ENCODE results near the gene KCTD15.

The KCTD15 gene

DNA sequence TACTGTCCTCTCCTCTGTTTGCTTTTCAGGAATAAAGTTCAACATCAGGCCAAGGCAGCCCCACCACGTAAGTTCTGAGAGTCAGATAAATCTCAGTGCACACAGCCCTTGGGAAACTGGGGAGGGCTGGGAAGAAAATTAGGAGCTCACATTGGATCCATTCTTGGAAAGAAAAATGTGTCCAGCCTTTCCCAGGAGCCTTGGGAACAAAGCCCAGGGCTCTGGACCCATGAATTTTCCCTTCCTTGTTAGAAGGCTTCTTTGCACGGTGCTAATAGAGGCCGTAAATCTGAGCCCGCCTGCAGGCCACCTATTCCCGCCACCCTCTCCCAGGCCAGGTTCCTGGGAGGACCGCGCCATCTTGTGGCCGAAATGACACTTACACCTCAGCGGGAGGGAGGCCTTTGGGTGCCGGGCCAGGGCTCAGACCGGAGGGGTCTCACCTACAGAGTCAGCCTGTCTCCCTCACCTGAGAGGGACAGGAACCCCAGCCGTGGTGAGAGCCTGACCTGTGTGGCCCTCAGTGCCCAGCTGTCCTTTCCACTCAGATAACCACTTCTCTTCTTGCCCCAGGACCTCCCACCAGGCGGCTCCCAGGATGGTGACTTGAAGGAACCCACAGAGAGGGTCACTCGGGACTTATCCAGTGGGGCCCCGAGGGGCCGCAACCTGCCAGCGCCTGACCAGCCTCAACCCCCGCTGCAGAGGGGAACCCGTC, 25.1 kb upstream of the KCTD15 start:
- peak; percentile 16 to 29 for DNase-seq (ENCODE audit: low read depth in 2 of 2, low spot score in 1 of 2)

DNA sequence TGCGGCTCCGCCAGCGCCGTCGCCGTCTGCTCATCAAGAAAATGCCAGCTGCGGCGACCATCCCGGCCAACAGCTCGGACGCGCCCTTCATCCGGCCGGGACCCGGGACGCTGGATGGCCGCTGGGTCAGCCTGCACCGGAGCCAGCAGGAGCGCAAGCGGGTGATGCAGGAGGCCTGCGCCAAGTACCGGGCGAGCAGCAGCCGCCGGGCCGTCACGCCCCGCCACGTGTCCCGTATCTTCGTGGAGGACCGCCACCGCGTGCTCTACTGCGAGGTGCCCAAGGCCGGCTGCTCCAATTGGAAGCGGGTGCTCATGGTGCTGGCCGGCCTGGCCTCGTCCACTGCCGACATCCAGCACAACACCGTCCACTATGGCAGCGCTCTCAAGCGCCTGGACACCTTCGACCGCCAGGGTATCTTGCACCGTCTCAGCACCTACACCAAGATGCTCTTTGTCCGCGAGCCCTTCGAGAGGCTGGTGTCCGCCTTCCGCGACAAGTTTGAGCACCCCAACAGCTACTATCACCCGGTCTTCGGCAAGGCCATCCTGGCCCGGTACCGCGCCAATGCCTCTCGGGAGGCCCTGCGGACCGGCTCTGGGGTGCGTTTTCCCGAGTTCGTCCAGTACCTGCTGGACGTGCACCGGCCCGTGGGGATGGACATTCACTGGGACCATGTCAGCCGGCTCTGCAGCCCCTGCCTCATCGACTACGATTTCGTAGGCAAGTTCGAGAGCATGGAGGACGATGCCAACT, 24.4 kb upstream of the KCTD15 start:
- DNase-seq (ENCODE audit: low read depth in 2 of 2, low spot score in 1 of 2), result no peak

DNA sequence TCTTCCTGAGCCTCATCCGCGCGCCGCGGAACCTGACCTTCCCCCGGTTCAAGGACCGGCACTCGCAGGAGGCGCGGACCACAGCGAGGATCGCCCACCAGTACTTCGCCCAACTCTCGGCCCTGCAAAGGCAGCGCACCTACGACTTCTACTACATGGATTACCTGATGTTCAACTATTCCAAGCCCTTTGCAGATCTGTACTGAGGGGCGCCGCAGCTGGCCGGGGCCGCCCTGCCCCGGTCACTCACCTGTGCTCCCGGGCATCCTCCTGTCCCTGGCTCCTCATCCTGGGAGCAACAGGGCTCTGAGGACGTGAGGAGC, 23.9 kb upstream of the KCTD15 start:
- no peak for DNase-seq (ENCODE audit: low read depth in 2 of 2, low spot score in 1 of 2)

GRCh38 chr19:33773704-33774624, 22.7 kb upstream of the KCTD15 start:
- no peak for DNase-seq (ENCODE audit: low read depth in 2 of 2, low spot score in 1 of 2)

- no peak for DNase-seq (ENCODE audit: low read depth in 2 of 2, low spot score in 1 of 2)
Observed at GRCh38 chr19:33774751-33775150, 21.9 kb upstream of the KCTD15 start.

GRCh38 chr19:33775731-33776487, 20.8 kb upstream of the KCTD15 start:
- no peak for DNase-seq (ENCODE audit: low read depth in 2 of 2, low spot score in 1 of 2)

DNA sequence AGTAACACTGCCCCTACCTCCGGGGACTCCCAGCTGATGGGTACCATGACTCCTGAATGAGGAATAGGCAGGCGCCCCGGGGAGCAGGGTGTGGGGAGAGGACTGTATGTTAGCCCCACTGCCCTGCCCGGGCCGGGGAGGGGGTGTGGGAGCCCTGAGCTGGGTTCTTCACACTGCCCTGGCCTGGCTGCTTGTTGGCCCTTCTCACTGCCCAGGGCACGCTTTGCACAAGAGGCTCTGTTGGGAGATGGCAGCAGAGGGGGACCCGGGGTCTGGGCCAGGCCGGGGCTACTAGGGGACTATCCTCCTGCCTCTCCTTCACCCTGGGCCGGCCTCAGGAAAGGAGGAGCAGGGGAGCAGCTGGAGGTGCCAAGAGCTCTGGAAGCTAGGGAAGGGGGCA, 19.3 kb upstream of the KCTD15 start:
- no peak for DNase-seq (ENCODE audit: low read depth in 2 of 2, low spot score in 1 of 2)

DNA sequence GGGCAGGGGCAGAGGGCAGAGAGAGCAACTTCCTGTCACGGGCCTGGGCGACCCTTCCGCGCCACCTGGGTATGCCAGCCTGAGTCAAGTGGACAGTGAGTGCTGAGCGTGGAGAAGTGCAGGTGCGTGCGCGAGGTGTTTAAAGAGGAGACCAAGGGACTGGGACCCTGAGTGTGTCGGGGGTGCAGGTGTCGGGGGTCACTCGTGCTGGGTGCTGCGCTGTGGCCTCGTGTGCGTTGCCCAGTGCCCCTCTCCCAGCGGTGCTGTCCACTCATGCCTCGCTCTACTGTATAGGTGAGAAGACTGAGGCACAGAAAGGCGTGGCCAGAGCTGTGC, 18.9 kb upstream of the KCTD15 start:
- no peak for DNase-seq (ENCODE audit: low read depth in 2 of 2, low spot score in 1 of 2)

GRCh38 chr19:33778089-33778791, 18.4 kb upstream of the KCTD15 start:
- peak; percentile 60 to 70 for DNase-seq (ENCODE audit: low read depth in 2 of 2, low spot score in 1 of 2)

- no peak for DNase-seq (ENCODE audit: low read depth in 2 of 2, low spot score in 1 of 2)
Observed at GRCh38 chr19:33779849-33780248, 16.8 kb upstream of the KCTD15 start.

DNA sequence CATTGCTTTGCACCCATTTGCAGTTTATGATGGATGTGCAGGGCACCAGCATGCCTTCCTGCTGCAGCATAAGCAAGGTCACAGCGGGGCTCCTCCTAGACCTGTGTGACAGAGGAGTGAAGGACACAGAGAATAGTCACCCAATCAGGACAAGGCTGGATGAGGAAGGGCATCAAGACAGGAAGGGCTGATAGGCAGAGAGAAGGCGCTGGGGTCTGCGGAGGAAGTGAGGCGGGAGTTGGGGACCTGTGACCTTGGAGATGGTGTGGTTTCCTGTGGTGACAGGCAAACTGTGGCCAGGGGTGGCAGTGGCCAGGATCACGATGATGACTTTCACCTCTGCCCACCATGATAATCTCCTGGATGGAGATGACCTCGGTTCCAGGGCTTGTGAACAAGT, 16.4 kb upstream of the KCTD15 start:
- no peak for DNase-seq (ENCODE audit: low read depth in 2 of 2, low spot score in 1 of 2)

- DNase-seq (ENCODE audit: low read depth in 2 of 2, low spot score in 1 of 2), result no peak
Observed at GRCh38 chr19:33780746-33781145, 15.9 kb upstream of the KCTD15 start.

DNA sequence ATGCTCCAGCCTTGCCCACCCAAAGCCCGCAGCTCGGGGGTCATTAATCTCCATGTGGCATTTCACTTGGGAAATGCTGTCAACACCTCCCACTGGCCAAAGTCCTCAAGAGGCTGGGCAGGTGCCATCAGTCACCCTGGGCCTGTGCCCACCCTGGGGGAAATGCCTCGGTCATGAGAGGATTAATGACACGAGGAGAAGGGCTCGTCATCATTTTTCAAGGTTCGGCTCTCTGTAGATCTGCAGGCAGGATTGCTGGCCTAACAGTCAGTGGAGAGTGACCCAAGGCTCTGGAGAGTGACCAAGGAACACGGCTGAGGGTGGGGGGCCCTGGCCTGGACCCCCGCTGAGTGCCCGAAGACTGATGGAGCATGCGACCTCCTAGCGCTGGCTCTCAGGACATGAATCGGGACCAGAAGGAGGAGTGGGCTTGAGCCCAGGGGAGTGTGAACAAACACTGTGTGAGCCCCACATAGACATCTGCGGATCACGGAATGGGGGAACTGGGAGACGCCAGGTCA, 15.2 kb upstream of the KCTD15 start:
- no peak for DNase-seq (ENCODE audit: low read depth in 2 of 2, low spot score in 1 of 2)

DNA sequence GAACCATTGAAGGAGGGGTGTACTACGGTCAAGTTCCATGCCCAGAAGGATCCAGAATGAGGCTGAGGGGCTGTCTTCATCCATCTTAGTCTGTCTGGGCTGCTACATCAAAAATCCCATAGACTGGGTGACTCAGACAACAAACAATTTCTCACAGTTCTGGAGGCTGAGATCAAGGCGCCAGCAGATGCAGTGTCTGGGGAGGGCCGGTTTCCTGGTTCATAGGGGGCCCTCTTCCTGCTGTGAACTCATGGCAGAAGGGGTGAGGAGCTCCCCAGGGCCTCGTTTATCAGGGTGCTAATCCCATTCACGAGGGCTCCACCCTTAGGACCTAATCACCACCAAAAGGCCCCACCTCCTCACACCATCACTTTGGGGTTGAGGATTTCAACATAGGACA, 14.7 kb upstream of the KCTD15 start:
- no peak for DNase-seq (ENCODE audit: low read depth in 2 of 2, low spot score in 1 of 2)

DNA sequence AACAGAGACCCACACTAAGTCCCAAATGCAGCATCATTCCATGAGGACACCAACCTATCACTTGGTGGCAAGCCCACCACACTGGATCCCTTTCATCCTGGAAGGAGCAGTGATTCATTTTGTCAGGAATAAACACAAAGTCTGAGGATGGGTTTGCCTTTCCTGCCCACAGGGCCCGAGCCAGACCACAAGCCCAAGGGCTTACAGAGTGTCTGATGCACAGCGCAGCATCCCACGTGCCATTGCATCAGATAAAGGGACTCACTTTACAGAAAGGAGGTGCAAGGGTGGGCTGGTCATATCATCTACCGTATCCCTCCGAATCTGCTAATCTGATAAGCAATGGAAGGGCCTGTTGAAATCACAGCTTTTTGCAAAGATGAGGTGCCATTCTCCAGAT, 12.2 kb upstream of the KCTD15 start:
- DNase-seq (ENCODE audit: low read depth in 2 of 2, low spot score in 1 of 2), result no peak

GRCh38 chr19:33785795-33786194, 10.9 kb upstream of the KCTD15 start:
- no peak for DNase-seq (ENCODE audit: low read depth in 2 of 2, low spot score in 1 of 2)

DNA sequence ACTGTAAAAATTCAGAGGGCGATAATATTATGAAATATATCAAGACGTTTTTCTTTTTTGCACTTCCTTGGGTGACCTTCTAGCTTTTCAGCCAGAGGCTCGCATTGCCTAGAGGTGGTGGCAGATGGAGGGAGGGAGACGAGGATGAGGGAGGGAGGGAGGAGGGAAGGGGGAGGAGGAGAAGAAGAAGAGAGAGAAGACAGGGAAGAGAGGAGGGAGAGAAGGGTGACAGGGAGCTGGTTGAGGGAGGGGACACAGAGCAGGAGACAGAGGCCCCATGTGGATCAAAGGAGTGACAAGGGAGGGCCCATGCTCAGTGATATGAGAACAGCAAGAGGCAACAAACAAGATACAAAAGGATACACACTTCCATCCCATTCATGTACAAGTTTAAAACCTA, 8.0 kb upstream of the KCTD15 start:
- DNase-seq (ENCODE audit: low read depth in 2 of 2, low spot score in 1 of 2), result no peak

GRCh38 chr19:33789344-33789743, 7.3 kb upstream of the KCTD15 start:
- DNase-seq (ENCODE audit: low read depth in 2 of 2, low spot score in 1 of 2), result no peak

DNA sequence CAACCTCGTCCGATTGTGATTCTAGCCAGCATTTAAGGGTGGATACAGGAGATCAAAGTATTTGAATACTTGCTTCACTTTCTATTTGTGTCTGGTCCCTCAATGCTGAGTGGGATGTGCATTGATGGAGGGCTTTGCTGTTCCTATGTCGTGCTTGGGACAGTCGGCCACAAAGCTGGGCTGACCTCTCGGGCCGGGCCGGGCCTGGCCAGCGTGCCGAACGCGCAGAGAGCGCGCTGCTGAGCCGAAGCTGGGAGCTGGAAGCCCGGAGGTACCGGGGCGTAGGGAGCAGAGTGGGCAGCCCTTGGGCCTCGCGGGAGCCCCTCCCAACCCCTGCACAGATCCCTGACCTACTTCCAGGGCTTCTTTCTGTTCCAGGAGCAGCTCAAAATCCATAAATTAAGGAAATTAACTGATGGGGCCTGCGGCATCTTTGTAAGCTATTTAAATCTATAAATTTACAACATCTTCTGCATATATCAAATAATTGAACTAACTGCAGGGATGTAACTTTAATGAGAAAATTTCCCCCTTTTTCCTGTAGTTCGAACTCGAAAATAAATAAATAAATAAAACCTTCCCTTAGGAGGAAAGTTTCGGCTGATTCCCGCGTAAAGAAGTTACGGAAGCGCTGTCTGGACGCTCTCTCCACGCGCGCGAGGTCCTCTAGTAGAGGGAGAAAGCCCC, 1.8 kb upstream of the KCTD15 start:
- DNase-seq (ENCODE audit: low read depth in 2 of 2, low spot score in 1 of 2), result no peak

Data from stimulated activated CD8-positive, alpha-beta memory T cell treated with anti-CD3 and anti-CD28 coated beads, Interleukin-4, amount 100 ng/mL, for 1 hour (primary cell).